ENCODE results near the gene NR2E3. TPM values are rescaled to one million over a fixed set of nuclear protein-coding genes. Genes with fewer than 3 reads are reported as not detected.

The NR2E3 gene
- total RNA-seq, 1 donor from 2014 or later: not detected

DNA sequence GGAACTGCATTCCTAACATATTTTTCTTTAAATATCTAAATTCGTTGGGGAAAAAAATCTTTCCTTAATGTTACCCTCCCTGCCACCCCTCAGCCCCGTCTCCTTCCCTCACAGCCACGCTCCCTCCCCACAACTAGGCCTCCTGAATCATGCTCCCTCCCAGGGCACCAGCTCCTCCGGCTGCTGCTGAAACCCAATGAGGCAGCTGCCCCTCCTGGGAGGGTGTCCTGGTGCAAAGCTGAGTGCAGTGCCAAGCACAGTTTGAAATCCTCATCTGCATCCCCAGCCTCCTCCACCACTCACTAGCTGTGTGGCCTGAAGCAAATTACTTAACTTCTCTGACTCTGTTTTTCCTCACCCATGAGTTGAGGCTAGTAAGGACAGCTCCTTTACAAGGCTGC, 2.7 kb upstream of the NR2E3 start:
- Mint-ChIP-seq H3K4me1 (ENCODE audit: low read depth) (peaks cover 45% of the 10 kb centered on the region), H3K4me3 (ENCODE audit: unreplicated experiment) (no peak overlapping the region)

DNA sequence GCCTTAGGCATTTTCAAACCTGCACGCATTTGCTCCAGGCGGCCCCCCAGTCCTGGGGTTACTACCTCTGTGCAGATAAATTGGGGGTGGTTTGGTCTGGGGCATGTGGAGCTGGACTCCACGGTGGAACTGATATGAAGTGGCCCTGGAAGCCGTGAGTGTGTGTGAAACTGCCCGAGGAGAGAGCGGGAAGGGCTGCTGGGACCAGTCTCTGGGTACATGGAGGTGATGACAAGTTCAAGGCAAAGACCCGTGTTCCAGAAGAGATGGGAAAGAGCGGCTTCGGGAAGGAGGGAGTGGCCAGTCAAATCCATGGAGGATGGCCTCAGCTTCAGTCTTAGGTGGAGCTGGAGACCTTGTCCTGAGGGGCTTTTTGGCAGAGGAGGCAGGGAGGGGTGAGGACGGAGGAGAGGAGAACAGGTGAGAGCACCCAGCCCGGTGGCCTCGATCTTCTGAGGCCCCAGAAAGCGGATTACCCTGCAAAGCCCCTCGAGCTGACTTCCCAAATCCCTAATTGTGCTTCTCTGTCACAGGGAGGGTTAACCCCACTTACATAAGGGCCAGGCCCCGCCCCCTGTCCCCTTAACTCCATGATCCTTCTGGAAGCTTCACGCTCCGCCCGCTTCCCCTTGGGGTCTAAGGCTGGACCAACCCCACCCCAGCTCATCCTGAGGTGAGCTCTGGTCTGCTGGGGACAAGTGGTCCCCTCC, 1.9 kb upstream of the NR2E3 start:
- no peak for DNase-seq (ENCODE audit: low spot score)
- Mint-ChIP-seq H3K4me1 (ENCODE audit: low read depth) (peaks cover 45% of the 10 kb centered on the region), H3K27me3 (ENCODE audit: low read depth) (no peaks in the 10 kb centered on the region), H3K4me3 (ENCODE audit: unreplicated experiment) (no peak overlapping the region), H3K9me3 (ENCODE audit: low read depth) (no peaks in the 10 kb centered on the region), H3K27ac (ENCODE audit: unreplicated experiment) (no peak overlapping the region), H3K36me3 (ENCODE audit: low read depth) (no peaks in the 10 kb centered on the region)
- TF ChIP-seq, protein P1, sequence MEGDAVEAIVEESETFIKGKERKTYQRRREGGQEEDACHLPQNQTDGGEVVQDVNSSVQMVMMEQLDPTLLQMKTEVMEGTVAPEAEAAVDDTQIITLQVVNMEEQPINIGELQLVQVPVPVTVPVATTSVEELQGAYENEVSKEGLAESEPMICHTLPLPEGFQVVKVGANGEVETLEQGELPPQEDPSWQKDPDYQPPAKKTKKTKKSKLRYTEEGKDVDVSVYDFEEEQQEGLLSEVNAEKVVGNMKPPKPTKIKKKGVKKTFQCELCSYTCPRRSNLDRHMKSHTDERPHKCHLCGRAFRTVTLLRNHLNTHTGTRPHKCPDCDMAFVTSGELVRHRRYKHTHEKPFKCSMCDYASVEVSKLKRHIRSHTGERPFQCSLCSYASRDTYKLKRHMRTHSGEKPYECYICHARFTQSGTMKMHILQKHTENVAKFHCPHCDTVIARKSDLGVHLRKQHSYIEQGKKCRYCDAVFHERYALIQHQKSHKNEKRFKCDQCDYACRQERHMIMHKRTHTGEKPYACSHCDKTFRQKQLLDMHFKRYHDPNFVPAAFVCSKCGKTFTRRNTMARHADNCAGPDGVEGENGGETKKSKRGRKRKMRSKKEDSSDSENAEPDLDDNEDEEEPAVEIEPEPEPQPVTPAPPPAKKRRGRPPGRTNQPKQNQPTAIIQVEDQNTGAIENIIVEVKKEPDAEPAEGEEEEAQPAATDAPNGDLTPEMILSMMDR (IDR thresholded peaks at IDR 0.05): no peak

More for the DNA sequence above, 2.7 kb upstream of the NR2E3 start:
- Mint-ChIP-seq H3K27me3 (ENCODE audit: low read depth) (no peaks in the 10 kb centered on the region), H3K27ac (ENCODE audit: unreplicated experiment) (peak overlapping the region; percentile 68), H3K36me3 (ENCODE audit: low read depth) (no peaks in the 10 kb centered on the region), H3K9me3 (ENCODE audit: low read depth) (no peaks in the 10 kb centered on the region)
- TF ChIP-seq, protein P1 (IDR thresholded peaks at IDR 0.05): no peak
- no peak for DNase-seq (ENCODE audit: low spot score)

DNA sequence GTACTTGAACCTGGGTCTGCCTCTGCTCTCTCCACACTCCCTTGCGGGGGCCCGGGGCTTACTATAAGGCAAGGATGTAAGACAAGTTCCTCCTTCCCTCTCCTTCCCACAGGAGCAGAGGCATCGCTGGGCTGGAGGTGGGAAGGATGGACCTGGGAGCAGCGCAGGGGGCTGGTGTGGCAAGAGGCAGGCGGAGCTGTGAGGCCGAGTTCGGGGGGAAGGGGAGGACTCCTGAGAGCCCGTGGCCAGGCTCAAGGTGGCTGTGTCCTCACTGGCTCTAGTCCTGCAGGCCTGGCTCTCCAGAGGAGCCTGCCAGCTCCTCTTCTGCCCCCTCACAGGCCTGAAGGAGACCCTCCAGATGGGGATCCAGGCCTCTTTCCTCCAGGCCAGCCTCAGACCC, 1.0 kb upstream of the NR2E3 start:
- no peaks in the 10 kb centered on the region for H3K9me3 Mint-ChIP-seq (ENCODE audit: low read depth)
- DNase-seq (ENCODE audit: low spot score): no peak
- no peaks in the 10 kb centered on the region for H3K27me3 Mint-ChIP-seq (ENCODE audit: low read depth)
- H3K36me3 Mint-ChIP-seq (ENCODE audit: low read depth): no peaks in the 10 kb centered on the region
- no peak overlapping the region for H3K27ac Mint-ChIP-seq (ENCODE audit: unreplicated experiment)
- TF ChIP-seq, protein P1 (IDR thresholded peaks at IDR 0.05): no peak
- no peak overlapping the region for H3K4me3 Mint-ChIP-seq (ENCODE audit: unreplicated experiment)
- H3K4me1 Mint-ChIP-seq (ENCODE audit: low read depth): peaks cover 40% of the 10 kb centered on the region

DNA sequence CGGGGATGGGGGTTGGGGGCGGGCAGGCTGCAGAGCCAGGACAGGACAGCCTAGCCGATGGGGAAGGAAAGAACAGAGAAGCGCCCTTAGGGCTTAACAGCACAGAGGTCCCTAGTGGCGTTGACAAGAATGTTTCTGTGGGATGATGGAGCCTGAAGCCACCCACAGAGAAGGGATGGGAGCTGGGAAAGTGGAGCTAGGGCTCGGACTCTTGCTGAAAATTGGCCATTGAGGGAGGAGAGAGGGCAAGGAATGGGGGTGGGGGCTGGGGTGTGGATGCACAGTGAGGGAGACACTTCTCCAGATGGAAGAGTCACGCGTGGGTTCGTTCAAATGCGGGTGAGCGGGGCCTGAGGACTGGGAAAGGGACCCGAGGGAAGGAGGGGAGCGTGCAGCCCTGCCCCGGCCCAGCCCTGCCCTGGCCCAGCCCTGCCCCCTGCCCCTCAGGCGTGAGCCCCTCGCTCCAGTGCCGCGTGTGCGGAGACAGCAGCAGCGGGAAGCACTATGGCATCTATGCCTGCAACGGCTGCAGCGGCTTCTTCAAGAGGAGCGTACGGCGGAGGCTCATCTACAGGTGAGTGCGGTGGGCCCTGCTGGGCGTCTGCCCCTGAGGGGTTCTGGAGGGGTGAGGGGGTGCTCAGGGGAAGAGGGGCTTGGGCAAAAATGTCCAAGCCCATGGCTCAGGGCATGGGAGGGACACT, 832 bp downstream of the NR2E3 start:
- H3K36me3 Mint-ChIP-seq (ENCODE audit: low read depth): no peaks in the 10 kb centered on the region
- no peaks in the 10 kb centered on the region for H3K9me3 Mint-ChIP-seq (ENCODE audit: low read depth)
- no peak for DNase-seq (ENCODE audit: low spot score)
- H3K27me3 Mint-ChIP-seq (ENCODE audit: low read depth): no peaks in the 10 kb centered on the region
- TF ChIP-seq, protein P1 (IDR thresholded peaks at IDR 0.05): no peak
- peaks cover 23% of the 10 kb centered on the region for H3K4me1 Mint-ChIP-seq (ENCODE audit: low read depth)
- no peak overlapping the region for H3K27ac Mint-ChIP-seq (ENCODE audit: unreplicated experiment)
- no peak overlapping the region for H3K4me3 Mint-ChIP-seq (ENCODE audit: unreplicated experiment)

DNA sequence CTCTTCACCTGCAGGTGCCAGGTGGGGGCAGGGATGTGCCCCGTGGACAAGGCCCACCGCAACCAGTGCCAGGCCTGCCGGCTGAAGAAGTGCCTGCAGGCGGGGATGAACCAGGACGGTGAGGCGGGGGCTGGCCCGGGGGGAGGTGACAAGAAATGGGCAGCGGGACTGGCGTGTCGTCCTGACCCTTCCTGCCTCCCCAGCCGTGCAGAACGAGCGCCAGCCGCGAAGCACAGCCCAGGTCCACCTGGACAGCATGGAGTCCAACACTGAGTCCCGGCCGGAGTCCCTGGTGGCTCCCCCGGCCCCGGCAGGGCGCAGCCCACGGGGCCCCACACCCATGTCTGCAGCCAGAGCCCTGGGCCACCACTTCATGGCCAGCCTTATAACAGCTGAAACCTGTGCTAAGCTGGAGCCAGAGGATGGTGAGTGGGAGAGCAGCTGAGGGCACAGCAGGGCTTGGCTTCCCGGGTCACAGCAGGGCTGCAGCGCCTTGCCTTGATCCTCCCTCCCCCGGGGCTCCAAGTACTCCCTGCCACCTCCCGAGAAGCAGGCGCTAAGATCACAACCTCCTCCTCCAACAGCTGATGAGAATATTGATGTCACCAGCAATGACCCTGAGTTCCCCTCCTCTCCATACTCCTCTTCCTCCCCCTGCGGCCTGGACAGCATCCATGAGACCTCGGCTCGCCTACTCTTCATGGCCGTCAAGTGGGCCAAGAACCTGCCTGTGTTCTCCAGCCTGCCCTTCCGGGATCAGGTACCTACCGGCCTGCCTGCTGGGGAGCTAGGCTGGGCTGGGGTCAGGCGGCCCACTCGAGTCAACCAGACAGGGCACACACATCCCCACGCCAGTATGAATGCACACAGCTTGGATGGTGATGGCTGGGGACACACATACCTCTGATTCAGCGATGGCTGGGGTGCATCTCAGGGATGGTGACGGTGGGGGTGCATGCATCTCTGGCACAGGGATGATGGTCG, 1.7 kb downstream of the NR2E3 start:
- TF ChIP-seq, protein P1 (IDR thresholded peaks at IDR 0.05): no peak
- DNase-seq (ENCODE audit: low spot score): no peak
- peaks cover 15% of the 10 kb centered on the region for H3K4me1 Mint-ChIP-seq (ENCODE audit: low read depth)
- no peaks in the 10 kb centered on the region for H3K9me3 Mint-ChIP-seq (ENCODE audit: low read depth)
- no peaks in the 10 kb centered on the region for H3K36me3 Mint-ChIP-seq (ENCODE audit: low read depth)
- H3K4me3 Mint-ChIP-seq (ENCODE audit: unreplicated experiment): no peak overlapping the region
- no peak overlapping the region for H3K27ac Mint-ChIP-seq (ENCODE audit: unreplicated experiment)
- no peaks in the 10 kb centered on the region for H3K27me3 Mint-ChIP-seq (ENCODE audit: low read depth)

All from chondrocyte (in vitro differentiated cells).